Skeletal muscle satellite cell (primary cell): ENCODE data around the gene IMMP2L.

Experiments used
- H3K27me3 ChIP-seq: 2 replicates; pipeline ENCODE4 v1.7.0; 2013; ENCODE audit warnings: low read length; ENCODE audit not compliant: control insufficient read depth, insufficient read depth
- H3K36me3 ChIP-seq: 2 replicates; pipeline ENCODE4 v1.7.0; 2013; ENCODE audit warnings: mild to moderate bottlenecking, control low read depth, low read length; ENCODE audit not compliant: insufficient read depth
- H3K4me1 ChIP-seq: 2 replicates; pipeline ENCODE4 v1.7.0; 2013; ENCODE audit warnings: low read length; ENCODE audit not compliant: control insufficient read depth, insufficient read depth
- H3K4me2 ChIP-seq: 2 replicates; pipeline ENCODE4 v1.7.0; 2013; ENCODE audit warnings: mild to moderate bottlenecking, low read length
- H3K4me3 ChIP-seq: 2 replicates; pipeline ENCODE4 v1.7.0; 2013; ENCODE audit warnings: low read length
- H3K9ac ChIP-seq: 2 replicates; pipeline ENCODE4 v1.7.0; 2013; ENCODE audit warnings: mild to moderate bottlenecking, low read depth, low read length, moderate library complexity
- H3K9me3 ChIP-seq: replicated peaks from 2 replicates; pipeline ENCODE4 v1.7.0; 2013; ENCODE audit warnings: mild to moderate bottlenecking, control low read depth, low read length

The IMMP2L gene

GRCh38 chr7:111184987-111185386 lies 377.3 kb downstream of the IMMP2L start:
- Histone ChIP-seq H3K9ac (no peak overlapping the region), H3K4me3 (no peak overlapping the region), H3K36me3 (no peaks in the 10 kb centered on the region), H3K27me3 (no peaks in the 10 kb centered on the region), H3K9me3 (no peaks in the 10 kb centered on the region), H3K4me1 (no peaks in the 10 kb centered on the region), H3K4me2 (no peak overlapping the region)

GRCh38 chr7:111183321-111183720 lies 379.0 kb downstream of the IMMP2L start:
- Histone ChIP-seq H3K36me3 (no peaks in the 10 kb centered on the region), H3K9me3 (no peaks in the 10 kb centered on the region), H3K4me3 (no peak overlapping the region), H3K27me3 (no peaks in the 10 kb centered on the region), H3K4me2 (no peak overlapping the region), H3K9ac (no peak overlapping the region), H3K4me1 (no peaks in the 10 kb centered on the region)

- Histone ChIP-seq H3K4me3 (no peak overlapping the region), H3K36me3 (no peaks in the 10 kb centered on the region), H3K9me3 (no peaks in the 10 kb centered on the region), H3K4me1 (no peaks in the 10 kb centered on the region), H3K9ac (no peak overlapping the region), H3K4me2 (no peak overlapping the region), H3K27me3 (no peaks in the 10 kb centered on the region)
Observed at GRCh38 chr7:111180338-111180737, 382.0 kb downstream of the IMMP2L start.

- Histone ChIP-seq H3K9ac (no peak overlapping the region), H3K4me2 (no peak overlapping the region), H3K4me1 (no peaks in the 10 kb centered on the region), H3K36me3 (no peaks in the 10 kb centered on the region), H3K9me3 (no peaks in the 10 kb centered on the region), H3K4me3 (no peak overlapping the region), H3K27me3 (no peaks in the 10 kb centered on the region)
Observed at GRCh38 chr7:111175908-111176441, 386.3 kb downstream of the IMMP2L start.

- no peak overlapping the region for H3K4me2 ChIP-seq
- H3K9me3 ChIP-seq: no peaks in the 10 kb centered on the region
- no peaks in the 10 kb centered on the region for H3K36me3 ChIP-seq
- H3K4me1 ChIP-seq: no peaks in the 10 kb centered on the region
- H3K27me3 ChIP-seq: no peaks in the 10 kb centered on the region
- H3K9ac ChIP-seq: no peak overlapping the region
- H3K4me3 ChIP-seq: no peak overlapping the region
Observed at GRCh38 chr7:111174510-111174909, 387.8 kb downstream of the IMMP2L start.

GRCh38 chr7:111173990-111174389 lies 388.3 kb downstream of the IMMP2L start:
- H3K4me2 ChIP-seq: no peak overlapping the region
- no peaks in the 10 kb centered on the region for H3K4me1 ChIP-seq
- no peak overlapping the region for H3K9ac ChIP-seq
- no peaks in the 10 kb centered on the region for H3K9me3 ChIP-seq
- H3K4me3 ChIP-seq: no peak overlapping the region
- no peaks in the 10 kb centered on the region for H3K27me3 ChIP-seq
- no peaks in the 10 kb centered on the region for H3K36me3 ChIP-seq

GRCh38 chr7:111173528-111173927 lies 388.8 kb downstream of the IMMP2L start:
- Histone ChIP-seq H3K36me3 (no peaks in the 10 kb centered on the region), H3K9ac (no peak overlapping the region), H3K27me3 (no peaks in the 10 kb centered on the region), H3K9me3 (no peaks in the 10 kb centered on the region), H3K4me1 (no peaks in the 10 kb centered on the region), H3K4me3 (no peak overlapping the region), H3K4me2 (no peak overlapping the region)

- H3K36me3 ChIP-seq: no peaks in the 10 kb centered on the region
- H3K9ac ChIP-seq: no peak overlapping the region
- no peaks in the 10 kb centered on the region for H3K4me1 ChIP-seq
- H3K4me2 ChIP-seq: no peak overlapping the region
- no peak overlapping the region for H3K4me3 ChIP-seq
- no peaks in the 10 kb centered on the region for H3K27me3 ChIP-seq
- no peaks in the 10 kb centered on the region for H3K9me3 ChIP-seq
Observed at GRCh38 chr7:111172564-111173257, 389.6 kb downstream of the IMMP2L start.

GRCh38 chr7:111168182-111168581 lies 394.1 kb downstream of the IMMP2L start:
- H3K4me2 ChIP-seq: no peak overlapping the region
- no peaks in the 10 kb centered on the region for H3K27me3 ChIP-seq

GRCh38 chr7:111164442-111164841 lies 397.9 kb downstream of the IMMP2L start:
- H3K36me3 ChIP-seq: no peaks in the 10 kb centered on the region
- no peaks in the 10 kb centered on the region for H3K9me3 ChIP-seq
- H3K4me2 ChIP-seq: no peak overlapping the region
- no peaks in the 10 kb centered on the region for H3K27me3 ChIP-seq
- H3K4me3 ChIP-seq: no peak overlapping the region
- H3K9ac ChIP-seq: no peak overlapping the region
- peaks cover 20% of the 10 kb centered on the region for H3K4me1 ChIP-seq

More at GRCh38 chr7:111168182-111168581, 394.1 kb downstream of the IMMP2L start:
- H3K4me1 ChIP-seq: no peaks in the 10 kb centered on the region
- H3K4me3 ChIP-seq: no peak overlapping the region
- H3K9me3 ChIP-seq: no peaks in the 10 kb centered on the region
- H3K9ac ChIP-seq: no peak overlapping the region
- no peaks in the 10 kb centered on the region for H3K36me3 ChIP-seq

GRCh38 chr7:111162692-111163091 lies 399.6 kb downstream of the IMMP2L start:
- no peak overlapping the region for H3K9ac ChIP-seq
- no peak overlapping the region for H3K4me2 ChIP-seq
- H3K4me3 ChIP-seq: no peak overlapping the region
- no peaks in the 10 kb centered on the region for H3K36me3 ChIP-seq
- H3K27me3 ChIP-seq: no peaks in the 10 kb centered on the region
- peaks cover 29% of the 10 kb centered on the region for H3K4me1 ChIP-seq
- H3K9me3 ChIP-seq: no peaks in the 10 kb centered on the region

GRCh38 chr7:111160297-111160696 lies 402.0 kb downstream of the IMMP2L start:
- Histone ChIP-seq H3K9ac (no peak overlapping the region), H3K4me3 (no peak overlapping the region), H3K36me3 (no peaks in the 10 kb centered on the region), H3K27me3 (no peaks in the 10 kb centered on the region), H3K9me3 (no peaks in the 10 kb centered on the region), H3K4me2 (no peak overlapping the region), H3K4me1 (peaks cover 29% of the 10 kb centered on the region)
